Neural progenitor cell (in vitro differentiated cells): ENCODE measurements around the gene KCNQ1. TPM values are rescaled to one million over a fixed set of nuclear protein-coding genes. Genes with fewer than 3 reads are reported as not detected.
A peak's percentile ranks its signal among the peaks of the same experiment; 100 is the strongest.

ENCODE experiments used
- DNase-seq: peaks from one replicate; pipeline ENCODE4 v3.0.0-alpha.2; 2016; ENCODE audit warnings: low spot score
- H2AFZ ChIP-seq: fragments of 200-600 bp; sonication (generic); replicated peaks from 2 replicates; pipeline ENCODE4 v1.6.1; 2016; ENCODE audit warnings: antibody characterized with exemption
- H3F3A ChIP-seq: fragments of 200-600 bp; sonication (generic); 2 replicates; pipeline ENCODE4 v1.6.1; 2016; ENCODE audit warnings: antibody characterized with exemption, low read depth
- H3K27ac ChIP-seq: fragments of 200-600 bp; sonication (generic); 2 replicates; pipeline ENCODE4 v1.5.1; 2016; ENCODE audit warnings: mild to moderate bottlenecking
- H3K27me3 ChIP-seq: fragments of 200-600 bp; sonication (generic); 2 replicates; pipeline ENCODE4 v1.6.1; 2016; ENCODE audit warnings: mild to moderate bottlenecking, moderate library complexity
- H3K36me3 ChIP-seq: fragments of 200-600 bp; sonication (generic); 2 replicates; pipeline ENCODE4 v1.5.1; 2016
- H3K4me1 ChIP-seq: fragments of 200-600 bp; sonication (generic); 2 replicates; pipeline ENCODE4 v1.6.1; 2016; ENCODE audit warnings: mixed run types
- H3K4me2 ChIP-seq: fragments of 200-600 bp; sonication (generic); 2 replicates; pipeline ENCODE4 v1.6.1; 2016
- H3K4me3 ChIP-seq: fragments of 200-600 bp; sonication (generic); 2 replicates; pipeline ENCODE4 v1.5.1; 2016
- H3K79me2 ChIP-seq: fragments of 200-600 bp; sonication (generic); 2 replicates; pipeline ENCODE4 v1.6.1; 2016; ENCODE audit warnings: low read depth
- H3K9ac ChIP-seq: fragments of 200-600 bp; sonication (generic); 2 replicates; pipeline ENCODE4 v1.6.1; 2016
- H3K9me3 ChIP-seq: fragments of 200-600 bp; sonication (generic); 2 replicates; pipeline ENCODE4 v1.5.1; 2016; ENCODE audit warnings: low read depth
- H4K20me1 ChIP-seq: fragments of 200-600 bp; sonication (generic); 2 replicates; pipeline ENCODE4 v1.6.1; 2016; ENCODE audit warnings: low read depth
- H3K27ac Mint-ChIP-seq: 3 replicates; pipeline ENCODE4 v1.8.0; 2021; ENCODE audit warnings: mixed read lengths
- H3K27me3 Mint-ChIP-seq: 2 replicates; pipeline ENCODE4 v1.8.0; 2022; ENCODE audit warnings: low read depth, mild to moderate bottlenecking, inconsistent platforms, moderate library complexity, mixed read lengths; ENCODE audit not compliant: insufficient read depth
- H3K36me3 Mint-ChIP-seq: 3 replicates; pipeline ENCODE4 v1.8.0; 2021; ENCODE audit warnings: mixed read lengths
- H3K4me1 Mint-ChIP-seq: 3 replicates; pipeline ENCODE4 v1.8.0; 2021; ENCODE audit warnings: mixed read lengths
- H3K4me3 Mint-ChIP-seq: 3 replicates; pipeline ENCODE4 v1.8.0; 2021; ENCODE audit warnings: mild to moderate bottlenecking, moderate library complexity, mixed read lengths
- H3K9me3 Mint-ChIP-seq: 3 replicates; pipeline ENCODE4 v1.8.0; 2020; ENCODE audit warnings: mixed read lengths
- EZH2 ChIP-seq: fragments of 200-600 bp; sonication (generic); IDR thresholded peaks from 2 replicates; pipeline ENCODE4 v1.6.1; 2017; ENCODE audit warnings: antibody characterized with exemption, mild to moderate bottlenecking, moderate library complexity
- EZH2phosphoT487 ChIP-seq: fragments of 200-600 bp; sonication (generic); IDR thresholded peaks from 2 replicates; pipeline ENCODE4 v1.6.1; 2017; ENCODE audit warnings: antibody characterized with exemption
- total RNA-seq: library from RNA; depleted of rRNA; stranded (reverse); fragments of >200 nt; gene quantifications from 2 replicates; pipeline ENCODE4 v1.2.3, GENCODE V29; 2015; ENCODE audit warnings: low replicate concordance
- TF ChIP-seq, protein P1 (sequence below): fragments of 200-600 bp; sonication (generic); IDR thresholded peaks from 2 replicates; pipeline ENCODE4 v1.5.1; 2017; ENCODE audit warnings: antibody characterized with exemption, mild to moderate bottlenecking

KCNQ1 gene
- total RNA-seq, 1 donor from 2014 or later = 0.11 TPM

DNA sequence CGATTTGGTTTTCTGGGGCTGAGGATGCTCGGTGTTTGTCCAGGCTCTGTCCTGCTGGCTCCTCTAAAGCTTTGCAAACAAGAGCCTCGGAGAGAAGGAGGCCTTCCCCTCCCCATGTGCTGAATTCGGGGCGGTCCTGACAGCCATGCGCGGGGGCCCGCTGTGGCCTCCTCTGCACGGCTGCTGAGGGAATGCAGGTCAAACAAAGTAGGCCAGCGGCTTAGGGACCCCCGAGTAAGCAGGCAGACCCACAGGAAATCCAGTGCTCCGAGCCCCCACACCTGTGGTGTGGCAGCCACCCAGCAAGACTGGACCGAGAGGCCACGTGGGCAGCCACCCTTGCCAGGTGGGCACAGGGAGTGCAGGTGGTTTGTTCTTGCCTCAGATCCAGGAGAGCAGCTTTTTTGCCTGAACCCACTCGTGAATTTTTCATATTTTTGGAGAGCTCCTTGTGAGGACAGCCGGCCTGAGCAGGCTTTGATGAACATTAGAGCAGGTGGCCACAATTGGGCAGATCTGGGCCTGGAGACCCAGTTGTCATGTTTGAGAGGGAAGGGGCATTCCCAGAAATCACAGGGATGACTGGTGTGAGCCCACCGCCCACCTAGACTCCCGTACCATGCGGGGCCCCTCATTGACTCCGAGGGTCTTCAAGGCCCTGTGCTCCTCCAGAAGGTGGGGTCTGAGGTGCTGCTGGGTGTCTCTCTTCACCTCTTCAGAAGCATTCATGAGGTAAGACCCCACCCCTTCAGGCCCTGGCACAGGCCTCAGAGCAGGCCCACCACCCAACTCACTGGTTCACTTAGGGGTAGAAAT, 298.0 kb downstream of the KCNQ1 start:
- H3K27ac Mint-ChIP-seq = no peak overlapping the region
- H3K4me3 Mint-ChIP-seq = no peak overlapping the region
- Histone ChIP-seq H3F3A (no peaks in the 10 kb centered on the region), H3K79me2 (no peaks in the 10 kb centered on the region), H3K27ac (no peak overlapping the region), H3K4me2 (no peak overlapping the region), H3K4me3 (no peak overlapping the region), H3K9me3 (no peaks in the 10 kb centered on the region), H4K20me1 (no peaks in the 10 kb centered on the region), H3K27me3 (peaks cover 10% of the 10 kb centered on the region), H3K9ac (no peak overlapping the region), H2AFZ (no peak overlapping the region), H3K4me1 (no peaks in the 10 kb centered on the region), H3K36me3 (no peaks in the 10 kb centered on the region)
- H3K9me3 Mint-ChIP-seq = no peaks in the 10 kb centered on the region
- no peak for DNase-seq
- TF ChIP-seq EZH2 (no peak), EZH2phosphoT487 (no peak)
- TF ChIP-seq, protein P1, sequence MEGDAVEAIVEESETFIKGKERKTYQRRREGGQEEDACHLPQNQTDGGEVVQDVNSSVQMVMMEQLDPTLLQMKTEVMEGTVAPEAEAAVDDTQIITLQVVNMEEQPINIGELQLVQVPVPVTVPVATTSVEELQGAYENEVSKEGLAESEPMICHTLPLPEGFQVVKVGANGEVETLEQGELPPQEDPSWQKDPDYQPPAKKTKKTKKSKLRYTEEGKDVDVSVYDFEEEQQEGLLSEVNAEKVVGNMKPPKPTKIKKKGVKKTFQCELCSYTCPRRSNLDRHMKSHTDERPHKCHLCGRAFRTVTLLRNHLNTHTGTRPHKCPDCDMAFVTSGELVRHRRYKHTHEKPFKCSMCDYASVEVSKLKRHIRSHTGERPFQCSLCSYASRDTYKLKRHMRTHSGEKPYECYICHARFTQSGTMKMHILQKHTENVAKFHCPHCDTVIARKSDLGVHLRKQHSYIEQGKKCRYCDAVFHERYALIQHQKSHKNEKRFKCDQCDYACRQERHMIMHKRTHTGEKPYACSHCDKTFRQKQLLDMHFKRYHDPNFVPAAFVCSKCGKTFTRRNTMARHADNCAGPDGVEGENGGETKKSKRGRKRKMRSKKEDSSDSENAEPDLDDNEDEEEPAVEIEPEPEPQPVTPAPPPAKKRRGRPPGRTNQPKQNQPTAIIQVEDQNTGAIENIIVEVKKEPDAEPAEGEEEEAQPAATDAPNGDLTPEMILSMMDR = no peak
- peaks cover 2% of the 10 kb centered on the region for H3K27me3 Mint-ChIP-seq
- H3K4me1 Mint-ChIP-seq = peaks cover 9% of the 10 kb centered on the region
- H3K36me3 Mint-ChIP-seq = no peaks in the 10 kb centered on the region

DNA sequence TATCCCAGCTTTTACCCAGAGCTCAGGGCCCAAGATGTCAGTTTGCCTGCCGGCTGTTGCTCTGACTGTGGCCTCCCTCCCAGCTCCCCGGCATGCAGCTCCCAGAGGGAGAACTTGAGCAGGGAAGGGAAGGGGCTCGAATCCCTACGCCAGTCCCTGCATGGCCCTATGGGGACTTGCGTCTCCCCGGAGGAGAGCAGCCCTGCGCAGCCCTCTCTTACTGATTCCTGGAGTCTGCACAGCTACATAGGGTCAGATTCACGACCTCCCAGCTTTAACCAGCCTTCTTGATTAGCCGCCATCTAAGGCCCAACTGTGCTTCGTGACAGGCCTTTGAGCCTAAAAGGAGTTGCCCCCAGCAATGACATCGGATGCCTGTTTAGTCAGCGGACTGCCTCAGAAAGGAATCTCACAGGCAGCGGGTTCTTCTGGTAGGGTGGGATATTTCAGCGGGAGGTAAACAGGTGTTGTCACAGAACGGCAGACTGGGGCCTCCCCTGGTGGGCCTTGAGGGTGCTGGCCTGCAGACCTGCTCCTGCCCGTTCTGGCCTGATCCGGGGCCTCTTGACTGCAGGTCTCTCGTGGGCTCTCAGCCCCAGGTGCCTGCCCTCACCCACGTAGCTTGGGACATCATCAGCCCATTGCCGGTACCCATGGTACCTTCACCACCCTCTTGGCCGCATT, 298.8 kb downstream of the KCNQ1 start:
- no peak overlapping the region for H3K4me2 ChIP-seq
- H3K79me2 ChIP-seq = no peaks in the 10 kb centered on the region
- Mint-ChIP-seq H3K27me3 (peaks cover 2% of the 10 kb centered on the region), H3K36me3 (no peaks in the 10 kb centered on the region), H3K4me1 (peaks cover 8% of the 10 kb centered on the region), H3K9me3 (no peaks in the 10 kb centered on the region), H3K27ac (peak overlapping the region; percentile 69), H3K4me3 (no peak overlapping the region)
- H2AFZ ChIP-seq = no peak overlapping the region
- H4K20me1 ChIP-seq = no peaks in the 10 kb centered on the region
- no peak overlapping the region for H3K9ac ChIP-seq
- peaks cover 10% of the 10 kb centered on the region for H3K27me3 ChIP-seq
- no peaks in the 10 kb centered on the region for H3K36me3 ChIP-seq
- no peak for TF ChIP-seq EZH2
- TF ChIP-seq EZH2phosphoT487 = no peak
- TF ChIP-seq, protein P1 = no peak
- H3K4me3 ChIP-seq = no peak overlapping the region
- DNase-seq = no peak
- H3K4me1 ChIP-seq = no peaks in the 10 kb centered on the region
- no peaks in the 10 kb centered on the region for H3F3A ChIP-seq
- no peak overlapping the region for H3K27ac ChIP-seq
- no peaks in the 10 kb centered on the region for H3K9me3 ChIP-seq

DNA sequence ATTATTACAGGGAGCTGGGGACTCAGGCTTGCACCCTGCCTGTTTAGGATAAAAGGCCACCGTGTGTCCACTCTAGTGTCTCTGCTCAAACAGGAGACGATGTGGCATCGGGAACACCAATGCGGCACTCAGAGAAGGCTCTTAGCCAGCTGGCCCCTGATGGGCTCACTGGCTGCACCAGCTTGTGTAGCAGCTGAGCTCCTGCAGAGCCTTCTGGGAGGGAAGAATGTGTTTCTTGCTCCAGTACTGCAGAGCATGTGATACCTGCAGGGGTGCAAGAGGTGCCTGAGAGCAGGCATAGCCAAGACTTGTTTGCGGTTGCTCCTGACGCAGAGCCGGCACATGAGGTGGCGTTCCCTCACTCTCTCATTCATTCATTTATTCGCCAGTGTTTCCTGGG, 299.4 kb downstream of the KCNQ1 start:
- Histone ChIP-seq H3K9me3 (no peaks in the 10 kb centered on the region), H3K27ac (no peak overlapping the region), H3K9ac (no peak overlapping the region), H4K20me1 (no peaks in the 10 kb centered on the region), H3K79me2 (no peaks in the 10 kb centered on the region), H2AFZ (no peak overlapping the region), H3K4me3 (no peak overlapping the region), H3K4me1 (no peaks in the 10 kb centered on the region), H3F3A (no peaks in the 10 kb centered on the region), H3K4me2 (no peak overlapping the region), H3K36me3 (no peaks in the 10 kb centered on the region), H3K27me3 (peaks cover 10% of the 10 kb centered on the region)
- TF ChIP-seq EZH2 = no peak
- TF ChIP-seq, protein P1 = no peak
- TF ChIP-seq EZH2phosphoT487 = no peak
- Mint-ChIP-seq H3K27ac (peak overlapping the region; percentile 69), H3K36me3 (no peaks in the 10 kb centered on the region), H3K4me3 (no peak overlapping the region), H3K4me1 (peaks cover 8% of the 10 kb centered on the region), H3K9me3 (no peaks in the 10 kb centered on the region), H3K27me3 (peaks cover 6% of the 10 kb centered on the region)
- no peak for DNase-seq
